ENCODE measurements around the gene AK8. TPM values are rescaled to one million over a fixed set of nuclear protein-coding genes. Genes with fewer than 3 reads are reported as not detected.
A peak's percentile ranks its signal among the peaks of the same experiment; 100 is the strongest.

Gene AK8
- polyA plus RNA-seq, 3 donors, result 0.08 TPM; not detected in 2

DNA sequence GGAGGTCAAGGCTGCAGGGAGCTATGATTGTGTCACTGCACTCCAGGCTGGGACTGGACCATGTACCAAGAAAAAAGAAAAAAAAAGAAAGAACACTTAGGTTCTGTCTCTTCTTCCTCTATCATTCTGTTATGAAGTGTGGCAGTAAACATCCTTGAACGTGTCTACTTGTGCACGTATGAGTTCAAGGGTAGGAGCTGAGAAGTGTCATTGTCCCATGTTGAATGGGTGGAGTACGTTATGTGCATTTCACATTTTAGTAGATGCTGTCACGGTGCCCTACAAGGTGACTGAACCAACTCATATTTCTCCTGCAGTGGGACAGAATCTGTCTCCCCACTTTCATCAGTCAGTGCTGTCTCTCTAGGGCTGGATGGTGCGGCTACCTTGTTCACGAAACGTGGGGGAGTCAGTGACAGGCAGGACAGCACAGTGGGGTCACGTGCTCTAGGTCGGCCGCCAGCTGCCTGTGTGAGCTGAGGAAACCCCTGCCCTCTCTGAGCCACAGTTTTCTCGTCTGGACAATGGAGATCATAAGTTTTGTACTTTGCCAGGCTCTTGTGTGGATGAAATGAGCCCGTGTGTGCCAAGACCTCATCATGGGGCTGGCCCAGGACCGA is 160.6 kb downstream of the AK8 start:
- peaks cover 23 to 32% (median 25%) of the 10 kb centered on the region in 3 donors for H3K27me3 Mint-ChIP-seq (ENCODE audit: low read depth in 3 of 3)
- no peaks in the 10 kb centered on the region for H3K4me1 ChIP-seq (ENCODE audit: control insufficient read depth in 1 of 2, insufficient read depth in 2 of 2, low read length in 2 of 2)
- H3K4me3 Mint-ChIP-seq, result peak overlapping the region in 1 of 2 donors; percentile 11
- peaks cover 0 to 10% of the 10 kb centered on the region in 2 donors for H3K27me3 ChIP-seq (ENCODE audit: control insufficient read depth in 2 of 2, insufficient read depth in 2 of 2, low read length in 2 of 2)
- no peak overlapping the region for H3K9ac ChIP-seq (ENCODE audit: insufficient read depth, low read length, poor library complexity, severe bottlenecking)
- H3K4me3 ChIP-seq (replicated peaks in 1 of 3; ENCODE audit: low read depth in 2 of 3, low read length in 3 of 3), result no peak overlapping the region
- TF ChIP-seq, protein P1, sequence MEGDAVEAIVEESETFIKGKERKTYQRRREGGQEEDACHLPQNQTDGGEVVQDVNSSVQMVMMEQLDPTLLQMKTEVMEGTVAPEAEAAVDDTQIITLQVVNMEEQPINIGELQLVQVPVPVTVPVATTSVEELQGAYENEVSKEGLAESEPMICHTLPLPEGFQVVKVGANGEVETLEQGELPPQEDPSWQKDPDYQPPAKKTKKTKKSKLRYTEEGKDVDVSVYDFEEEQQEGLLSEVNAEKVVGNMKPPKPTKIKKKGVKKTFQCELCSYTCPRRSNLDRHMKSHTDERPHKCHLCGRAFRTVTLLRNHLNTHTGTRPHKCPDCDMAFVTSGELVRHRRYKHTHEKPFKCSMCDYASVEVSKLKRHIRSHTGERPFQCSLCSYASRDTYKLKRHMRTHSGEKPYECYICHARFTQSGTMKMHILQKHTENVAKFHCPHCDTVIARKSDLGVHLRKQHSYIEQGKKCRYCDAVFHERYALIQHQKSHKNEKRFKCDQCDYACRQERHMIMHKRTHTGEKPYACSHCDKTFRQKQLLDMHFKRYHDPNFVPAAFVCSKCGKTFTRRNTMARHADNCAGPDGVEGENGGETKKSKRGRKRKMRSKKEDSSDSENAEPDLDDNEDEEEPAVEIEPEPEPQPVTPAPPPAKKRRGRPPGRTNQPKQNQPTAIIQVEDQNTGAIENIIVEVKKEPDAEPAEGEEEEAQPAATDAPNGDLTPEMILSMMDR (IDR thresholded peaks at IDR 0.05), result no peak
- H3K36me3 ChIP-seq (replicated peaks in 1 of 2; ENCODE audit: control insufficient read depth in 1 of 2, insufficient read depth in 2 of 2, low read length in 2 of 2), result no peaks in the 10 kb centered on the region
- H3K27ac ChIP-seq (ENCODE audit: low read depth in 1 of 2, low read length in 2 of 2), result no peak overlapping the region
- H3K4me2 ChIP-seq (replicated peaks; ENCODE audit: extremely low read depth, low read length, poor library complexity, severe bottlenecking), result no peak overlapping the region
- no peak overlapping the region for H3K27ac Mint-ChIP-seq
- intact Hi-C loops (cut with micrococcal nuclease), result no loop called here
- peaks cover 0 to 2% (median 0%) of the 10 kb centered on the region in 7 donors for H3K9me3 Mint-ChIP-seq
- DNase-seq, result no peak
- H3K79me2 ChIP-seq (ENCODE audit: insufficient read depth, low read length), result no peaks in the 10 kb centered on the region
- no peaks in the 10 kb centered on the region for H3K4me1 Mint-ChIP-seq
- H4K20me1 ChIP-seq (ENCODE audit: insufficient read depth, low read length), result no peaks in the 10 kb centered on the region
- no peak overlapping the region for H2AFZ ChIP-seq (ENCODE audit: insufficient read depth, low read depth, low read length, poor library complexity, severe bottlenecking)
- no peaks in the 10 kb centered on the region for H3K9me3 ChIP-seq (replicated peaks in 1 of 2; ENCODE audit: control insufficient read depth in 1 of 2, insufficient read depth in 1 of 2, low read length in 2 of 2)
- no peaks in the 10 kb centered on the region for H3K36me3 Mint-ChIP-seq
- 67% methylated on average over 9 of the region's 13 CpGs for WGBS (ENCODE audit: insufficient coverage)

DNA sequence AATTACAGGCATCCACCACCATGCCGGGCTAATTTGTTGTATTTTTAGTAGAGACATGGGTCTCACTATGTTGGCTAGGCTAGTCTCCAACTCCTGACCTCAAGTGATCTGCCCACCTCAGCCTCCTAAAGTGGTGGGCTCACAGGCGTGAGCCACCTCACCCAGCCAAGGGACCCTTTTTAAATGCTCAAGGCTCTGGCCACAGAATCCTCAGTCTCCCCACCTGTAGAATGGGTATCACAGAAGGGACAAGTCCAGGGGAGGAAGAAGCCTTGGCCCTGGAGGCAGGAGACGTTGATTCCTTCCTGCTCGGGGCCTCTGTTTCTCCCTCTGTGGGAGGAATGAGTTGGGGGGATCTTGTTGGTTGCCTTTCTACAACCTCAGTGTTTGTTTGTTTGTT is 162.1 kb downstream of the AK8 start:
- WGBS (ENCODE audit: insufficient coverage), result no CpG with 5 or more reads among the region's 4 CpGs
- H3K27me3 ChIP-seq (ENCODE audit: control insufficient read depth in 2 of 2, insufficient read depth in 2 of 2, low read length in 2 of 2), result peaks cover 0 to 10% of the 10 kb centered on the region in 2 donors
- no peak overlapping the region for H3K4me2 ChIP-seq (replicated peaks; ENCODE audit: extremely low read depth, low read length, poor library complexity, severe bottlenecking)
- Mint-ChIP-seq H3K36me3 (no peaks in the 10 kb centered on the region), H3K4me1 (no peaks in the 10 kb centered on the region), H3K4me3 (no peak overlapping the region), H3K27me3 (ENCODE audit: low read depth in 3 of 3) (peaks cover 22 to 32% (median 22%) of the 10 kb centered on the region in 3 donors), H3K9me3 (peaks cover 0 to 2% (median 0%) of the 10 kb centered on the region in 7 donors), H3K27ac (no peak overlapping the region)
- no peaks in the 10 kb centered on the region for H3K9me3 ChIP-seq (replicated peaks in 1 of 2; ENCODE audit: control insufficient read depth in 1 of 2, insufficient read depth in 1 of 2, low read length in 2 of 2)
- no peaks in the 10 kb centered on the region for H4K20me1 ChIP-seq (ENCODE audit: insufficient read depth, low read length)
- no peaks in the 10 kb centered on the region for H3K36me3 ChIP-seq (replicated peaks in 1 of 2; ENCODE audit: control insufficient read depth in 1 of 2, insufficient read depth in 2 of 2, low read length in 2 of 2)
- H3K4me3 ChIP-seq (replicated peaks in 1 of 3; ENCODE audit: low read depth in 2 of 3, low read length in 3 of 3), result no peak overlapping the region
- TF ChIP-seq, protein P1 (IDR thresholded peaks at IDR 0.05), result no peak
- H3K79me2 ChIP-seq (ENCODE audit: insufficient read depth, low read length), result no peaks in the 10 kb centered on the region
- no peak for DNase-seq
- intact Hi-C loops (cut with micrococcal nuclease), result no loop called here
- no peak overlapping the region for H2AFZ ChIP-seq (ENCODE audit: insufficient read depth, low read depth, low read length, poor library complexity, severe bottlenecking)
- no peak overlapping the region for H3K27ac ChIP-seq (ENCODE audit: low read depth in 1 of 2, low read length in 2 of 2)
- no peak overlapping the region for H3K9ac ChIP-seq (ENCODE audit: insufficient read depth, low read length, poor library complexity, severe bottlenecking)
- no peaks in the 10 kb centered on the region for H3K4me1 ChIP-seq (ENCODE audit: control insufficient read depth in 1 of 2, insufficient read depth in 2 of 2, low read length in 2 of 2)
